ENCODE data around the gene C4BPB. TPM values are rescaled to one million over a fixed set of nuclear protein-coding genes. Genes with fewer than 3 reads are reported as not detected.

Gene C4BPB
- total RNA-seq, 1 experiment from 2014 or later: 7.5 TPM

GRCh38 chr1:207052911-207053769, 35.5 kb upstream of the C4BPB start, which contains the start of gene PFKFB2:
PFKFB2 (plus strand) TSS chr1:207053275; CDS start chr1:207054718, 1,443 bp downstream.
- peak; percentile 100 for DNase-seq
- Mint-ChIP-seq H3K27me3 (ENCODE audit: unreplicated experiment) (no peaks in the 10 kb centered on the region), H3K9me3 (ENCODE audit: low read depth, unreplicated experiment) (no peaks in the 10 kb centered on the region), H3K27ac (ENCODE audit: unreplicated experiment) (peak within 1 kb of the TSS; percentile 93), H3K4me3 (ENCODE audit: low read depth, unreplicated experiment) (peak within 1 kb of the TSS; percentile 97), H3K4me1 (ENCODE audit: low read depth, unreplicated experiment) (peaks cover 58% of the 10 kb centered on the region), H3K36me3 (ENCODE audit: insufficient read depth, unreplicated experiment) (peaks cover 68% of the 10 kb centered on the region)
- peak; percentile 45 for TF ChIP-seq CTCF (IDR thresholded peaks at IDR 0.05; ENCODE audit: unreplicated experiment)
- CTCF ChIA-PET: interaction anchor here (0.6 to 4.9 kb wide), 13 partner anchors 13 to 583 kb away, joined by 3 to 54 read pairs (median 4); partner anchors contain the start of genes C1orf116 and IKBKE
- BruUV-seq (replicated peaks): TSS peak; percentile 40
- intact Hi-C loops (cut with micrococcal nuclease; ENCODE audit: unreplicated experiment): loop anchor here (10.0 kb wide), 1 partner anchor 48 kb away; no protein-coding TSS in a partner anchor

- Mint-ChIP-seq H3K4me1 (ENCODE audit: low read depth, unreplicated experiment) (peaks cover 48% of the 10 kb centered on the region), H3K4me3 (ENCODE audit: low read depth, unreplicated experiment) (peak overlapping the region; percentile 97), H3K27me3 (ENCODE audit: unreplicated experiment) (no peaks in the 10 kb centered on the region), H3K9me3 (ENCODE audit: low read depth, unreplicated experiment) (no peaks in the 10 kb centered on the region), H3K36me3 (ENCODE audit: insufficient read depth, unreplicated experiment) (peaks cover 67% of the 10 kb centered on the region), H3K27ac (ENCODE audit: unreplicated experiment) (no peak overlapping the region)
- BruUV-seq (replicated peaks): no TSS peak
- TF ChIP-seq CTCF (IDR thresholded peaks at IDR 0.05; ENCODE audit: unreplicated experiment): no peak
- DNase-seq: no peak
- intact Hi-C loops (cut with micrococcal nuclease; ENCODE audit: unreplicated experiment): loop anchor here (10.0 kb wide), 1 partner anchor 50 kb away; no protein-coding TSS in a partner anchor
- CTCF ChIA-PET: no interaction called here
Measured at GRCh38 chr1:207054491-207054890, 34.2 kb upstream of the C4BPB start.

GRCh38 chr1:207055386-207056001, 33.2 kb upstream of the C4BPB start:
- BruUV-seq (replicated peaks): no TSS peak

More at GRCh38 chr1:207055386-207056001, 33.2 kb upstream of the C4BPB start:
- Mint-ChIP-seq H3K9me3 (ENCODE audit: low read depth, unreplicated experiment) (no peaks in the 10 kb centered on the region), H3K4me3 (ENCODE audit: low read depth, unreplicated experiment) (no peak overlapping the region), H3K4me1 (ENCODE audit: low read depth, unreplicated experiment) (peaks cover 43% of the 10 kb centered on the region), H3K27ac (ENCODE audit: unreplicated experiment) (no peak overlapping the region), H3K36me3 (ENCODE audit: insufficient read depth, unreplicated experiment) (peaks cover 57% of the 10 kb centered on the region), H3K27me3 (ENCODE audit: unreplicated experiment) (no peaks in the 10 kb centered on the region)
- intact Hi-C loops (cut with micrococcal nuclease; ENCODE audit: unreplicated experiment): loop anchor here (10.0 kb wide), 1 partner anchor 51 kb away; no protein-coding TSS in a partner anchor
- DNase-seq: no peak
- TF ChIP-seq CTCF (IDR thresholded peaks at IDR 0.05; ENCODE audit: unreplicated experiment): no peak
- CTCF ChIA-PET: no interaction called here
